Activated T-cell treated with anti-CD3 and anti-CD28 coated beads, Interleukin-2, amount 50 U/mL, for 24 hours (primary cell): ENCODE results near the gene RASA3.
A peak's percentile ranks its signal among the peaks of the same experiment; 100 is the strongest.

Experiments
- DNase-seq: peaks from one replicate; pipeline ENCODE4 v3.0.0-alpha.2; 2020
- H3K27ac Mint-ChIP-seq: 2 replicates; pipeline ENCODE4 v1.8.0; 2020; ENCODE audit warnings: mild to moderate bottlenecking, mixed read lengths
- H3K27me3 Mint-ChIP-seq: 2 replicates; pipeline ENCODE4 v1.8.0; 2020; ENCODE audit warnings: mixed read lengths
- H3K36me3 Mint-ChIP-seq: 2 replicates; pipeline ENCODE4 v1.8.0; 2020; ENCODE audit warnings: low read depth, mixed read lengths
- H3K4me1 Mint-ChIP-seq: 2 replicates; pipeline ENCODE4 v1.8.0; 2020; ENCODE audit warnings: low read depth, mixed read lengths
- H3K4me3 Mint-ChIP-seq: 2 replicates; pipeline ENCODE4 v1.8.0; 2020; ENCODE audit warnings: mild to moderate bottlenecking, moderate library complexity, mixed read lengths
- H3K9me3 Mint-ChIP-seq: 2 replicates; pipeline ENCODE4 v1.8.0; 2020; ENCODE audit warnings: mixed read lengths

RASA3 gene

GRCh38 chr13:114032126-114032799, 100.2 kb downstream of the RASA3 start:
- peaks cover 28% of the 10 kb centered on the region for H3K4me1 Mint-ChIP-seq
- H3K27ac Mint-ChIP-seq = peak overlapping the region; percentile 71
- H3K36me3 Mint-ChIP-seq = peaks cover 45% of the 10 kb centered on the region
- no peaks in the 10 kb centered on the region for H3K27me3 Mint-ChIP-seq
- H3K4me3 Mint-ChIP-seq = no peak overlapping the region
- H3K9me3 Mint-ChIP-seq = no peaks in the 10 kb centered on the region
- no peak for DNase-seq

- no peak overlapping the region for H3K4me3 Mint-ChIP-seq
- H3K27me3 Mint-ChIP-seq = no peaks in the 10 kb centered on the region
- no peak overlapping the region for H3K27ac Mint-ChIP-seq
- H3K36me3 Mint-ChIP-seq = peaks cover 44% of the 10 kb centered on the region
- no peaks in the 10 kb centered on the region for H3K9me3 Mint-ChIP-seq
- peaks cover 24% of the 10 kb centered on the region for H3K4me1 Mint-ChIP-seq
- DNase-seq = no peak
Observed at GRCh38 chr13:114031631-114032030, 100.8 kb downstream of the RASA3 start.

DNA sequence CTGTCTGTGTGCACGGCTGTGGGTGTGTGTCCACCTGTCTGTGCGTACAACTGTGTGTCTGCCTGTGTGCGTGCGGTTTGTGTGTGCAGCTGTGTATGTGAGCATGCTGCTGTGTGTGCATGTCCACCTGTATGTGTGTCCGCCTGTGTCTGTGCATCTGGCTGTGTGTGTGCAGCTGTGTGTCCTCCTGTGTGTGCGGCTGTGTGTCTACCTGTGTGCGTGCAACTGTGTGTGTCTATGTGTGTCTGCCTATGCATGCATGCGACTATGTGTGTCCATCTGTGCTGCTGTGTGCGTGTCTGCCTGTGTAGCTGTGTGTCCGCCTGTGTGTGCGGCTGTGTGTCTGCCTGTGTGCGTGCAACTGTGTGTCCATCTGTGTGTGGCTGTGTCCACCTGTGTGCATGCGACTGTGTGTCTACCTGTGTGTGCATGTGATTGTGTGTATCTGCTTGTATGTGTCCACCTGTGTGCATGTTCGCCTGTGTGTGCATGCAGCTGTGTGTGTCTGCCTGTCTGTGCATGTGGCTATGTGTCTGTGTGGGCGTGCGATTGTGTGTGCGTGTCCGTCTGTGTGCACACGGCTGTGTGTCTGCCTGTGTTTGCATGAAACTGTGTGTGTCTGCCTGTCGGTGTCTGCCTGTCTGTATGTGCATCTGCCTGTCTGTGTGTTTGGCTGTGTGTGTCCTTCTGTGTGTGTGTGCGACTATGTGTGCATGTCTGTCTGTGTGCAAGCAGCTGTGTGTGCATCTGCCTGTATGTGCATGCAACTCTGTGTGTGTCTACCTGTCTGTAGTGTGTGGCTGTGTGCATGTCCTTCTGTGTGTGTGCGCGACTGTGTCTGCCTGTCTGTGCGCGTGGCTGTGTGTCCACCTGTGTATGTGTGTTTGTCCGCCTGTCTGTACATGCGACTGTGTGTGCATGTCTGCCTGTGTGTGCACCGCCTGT, 101.5 kb downstream of the RASA3 start:
- H3K27ac Mint-ChIP-seq = no peak overlapping the region
- no peak for DNase-seq
- no peaks in the 10 kb centered on the region for H3K27me3 Mint-ChIP-seq
- peaks cover 45% of the 10 kb centered on the region for H3K36me3 Mint-ChIP-seq
- peaks cover 24% of the 10 kb centered on the region for H3K4me1 Mint-ChIP-seq
- no peaks in the 10 kb centered on the region for H3K9me3 Mint-ChIP-seq
- no peak overlapping the region for H3K4me3 Mint-ChIP-seq

DNA sequence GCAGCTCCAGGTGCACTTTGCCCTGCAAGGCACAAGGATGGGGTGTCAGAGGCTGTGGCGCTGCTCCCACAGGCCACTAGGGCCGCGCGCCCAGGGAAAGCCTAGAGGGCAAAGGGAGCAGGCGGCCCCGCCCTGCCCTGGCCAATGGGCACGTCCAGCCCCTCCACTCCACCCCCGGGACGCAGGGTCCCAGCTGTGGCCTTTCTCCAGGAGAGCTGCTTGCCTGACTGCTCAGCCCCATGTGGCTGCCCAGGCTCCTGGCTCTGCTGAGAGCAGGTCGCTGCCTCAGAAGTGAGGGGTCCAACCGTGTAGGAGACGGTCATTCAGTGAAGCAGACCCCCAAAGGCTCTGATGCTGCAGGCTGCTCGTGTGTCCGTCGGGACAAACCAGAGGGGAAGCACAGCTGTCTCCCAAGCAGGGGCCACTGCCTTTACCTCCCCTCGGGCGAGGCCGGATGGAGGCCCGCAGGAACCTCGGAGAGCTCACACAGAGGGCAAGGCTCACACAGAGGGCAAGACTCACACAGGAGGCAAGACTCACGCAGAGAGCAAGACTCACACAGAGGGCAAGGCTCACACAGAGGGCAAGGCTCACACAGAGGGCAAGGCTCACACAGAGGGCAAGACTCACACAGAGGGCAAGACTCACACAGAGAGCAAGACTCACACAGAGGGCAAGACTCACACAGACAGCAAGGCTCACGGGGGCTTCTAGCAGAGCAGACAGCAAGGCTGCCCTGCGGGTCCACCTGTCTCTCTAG, 102.4 kb downstream of the RASA3 start:
- DNase-seq = no peak
- Mint-ChIP-seq H3K9me3 (no peaks in the 10 kb centered on the region), H3K36me3 (peaks cover 50% of the 10 kb centered on the region), H3K4me3 (no peak overlapping the region), H3K27me3 (no peaks in the 10 kb centered on the region), H3K4me1 (peaks cover 21% of the 10 kb centered on the region), H3K27ac (peak overlapping the region; percentile 63)

DNA sequence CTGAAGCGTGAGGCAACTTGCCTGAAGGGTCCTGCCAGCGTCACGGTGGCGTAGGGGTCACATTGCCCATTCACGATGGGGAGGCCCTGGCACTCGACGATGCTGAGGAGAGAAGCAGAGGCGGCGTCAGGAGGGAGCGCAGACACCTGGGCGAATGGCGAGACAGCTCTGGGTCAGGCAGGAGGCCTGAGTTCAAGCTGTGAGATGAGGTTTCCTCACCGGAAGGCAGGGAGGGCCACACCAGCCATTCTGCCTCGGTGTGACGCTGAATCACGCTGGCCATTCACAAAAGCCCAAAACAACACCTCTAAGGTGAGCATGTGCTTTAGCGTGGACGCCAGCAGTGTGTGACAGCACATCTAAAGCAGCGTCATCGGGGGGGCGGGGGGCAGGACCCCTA, 104.6 kb downstream of the RASA3 start:
- H3K27ac Mint-ChIP-seq = peak overlapping the region; percentile 68

GRCh38 chr13:114027046-114027715, 105.2 kb downstream of the RASA3 start:
- no peak for DNase-seq
- Mint-ChIP-seq H3K9me3 (no peaks in the 10 kb centered on the region), H3K36me3 (peaks cover 57% of the 10 kb centered on the region), H3K27me3 (no peaks in the 10 kb centered on the region), H3K4me3 (no peak overlapping the region), H3K4me1 (peaks cover 11% of the 10 kb centered on the region), H3K27ac (peak overlapping the region; percentile 54)

More for the DNA sequence above, 104.6 kb downstream of the RASA3 start:
- Mint-ChIP-seq H3K27me3 (no peaks in the 10 kb centered on the region), H3K36me3 (peaks cover 55% of the 10 kb centered on the region), H3K4me3 (no peak overlapping the region), H3K4me1 (peaks cover 13% of the 10 kb centered on the region), H3K9me3 (no peaks in the 10 kb centered on the region)
- DNase-seq = no peak

DNA sequence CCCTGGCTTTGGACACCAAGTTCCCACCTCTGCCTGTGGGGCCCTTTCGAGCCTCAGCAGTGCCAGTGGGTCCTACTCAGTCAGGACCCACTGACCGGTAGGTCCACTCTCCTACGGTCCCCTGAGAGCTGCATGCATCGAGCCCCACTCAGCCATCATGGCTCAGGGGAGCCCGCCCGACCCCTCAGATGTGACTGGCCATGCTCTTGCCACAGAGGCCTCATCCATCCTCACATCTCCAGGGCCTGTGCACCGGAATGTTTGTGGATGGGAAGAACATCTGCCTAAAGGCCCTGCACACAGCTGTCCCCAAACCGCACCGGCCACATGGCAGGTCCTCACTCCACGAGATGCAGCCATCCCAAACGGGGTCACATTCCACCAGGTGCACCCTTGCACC, 105.9 kb downstream of the RASA3 start:
- peak overlapping the region; percentile 54 for H3K27ac Mint-ChIP-seq
- no peak for DNase-seq
- peaks cover 61% of the 10 kb centered on the region for H3K36me3 Mint-ChIP-seq
- no peaks in the 10 kb centered on the region for H3K27me3 Mint-ChIP-seq
- no peak overlapping the region for H3K4me3 Mint-ChIP-seq
- H3K9me3 Mint-ChIP-seq = no peaks in the 10 kb centered on the region
- peaks cover 10% of the 10 kb centered on the region for H3K4me1 Mint-ChIP-seq

GRCh38 chr13:114025714-114026431, 106.5 kb downstream of the RASA3 start:
- DNase-seq = no peak
- no peaks in the 10 kb centered on the region for H3K27me3 Mint-ChIP-seq
- no peak overlapping the region for H3K4me3 Mint-ChIP-seq
- no peaks in the 10 kb centered on the region for H3K9me3 Mint-ChIP-seq
- H3K27ac Mint-ChIP-seq = peak overlapping the region; percentile 82
- peaks cover 4% of the 10 kb centered on the region for H3K4me1 Mint-ChIP-seq
- peaks cover 61% of the 10 kb centered on the region for H3K36me3 Mint-ChIP-seq

GRCh38 chr13:114025405-114025713, 107.1 kb downstream of the RASA3 start:
- Mint-ChIP-seq H3K27ac (peak overlapping the region; percentile 82), H3K27me3 (no peaks in the 10 kb centered on the region), H3K9me3 (no peaks in the 10 kb centered on the region), H3K36me3 (peaks cover 61% of the 10 kb centered on the region), H3K4me1 (no peaks in the 10 kb centered on the region), H3K4me3 (no peak overlapping the region)
- no peak for DNase-seq

DNA sequence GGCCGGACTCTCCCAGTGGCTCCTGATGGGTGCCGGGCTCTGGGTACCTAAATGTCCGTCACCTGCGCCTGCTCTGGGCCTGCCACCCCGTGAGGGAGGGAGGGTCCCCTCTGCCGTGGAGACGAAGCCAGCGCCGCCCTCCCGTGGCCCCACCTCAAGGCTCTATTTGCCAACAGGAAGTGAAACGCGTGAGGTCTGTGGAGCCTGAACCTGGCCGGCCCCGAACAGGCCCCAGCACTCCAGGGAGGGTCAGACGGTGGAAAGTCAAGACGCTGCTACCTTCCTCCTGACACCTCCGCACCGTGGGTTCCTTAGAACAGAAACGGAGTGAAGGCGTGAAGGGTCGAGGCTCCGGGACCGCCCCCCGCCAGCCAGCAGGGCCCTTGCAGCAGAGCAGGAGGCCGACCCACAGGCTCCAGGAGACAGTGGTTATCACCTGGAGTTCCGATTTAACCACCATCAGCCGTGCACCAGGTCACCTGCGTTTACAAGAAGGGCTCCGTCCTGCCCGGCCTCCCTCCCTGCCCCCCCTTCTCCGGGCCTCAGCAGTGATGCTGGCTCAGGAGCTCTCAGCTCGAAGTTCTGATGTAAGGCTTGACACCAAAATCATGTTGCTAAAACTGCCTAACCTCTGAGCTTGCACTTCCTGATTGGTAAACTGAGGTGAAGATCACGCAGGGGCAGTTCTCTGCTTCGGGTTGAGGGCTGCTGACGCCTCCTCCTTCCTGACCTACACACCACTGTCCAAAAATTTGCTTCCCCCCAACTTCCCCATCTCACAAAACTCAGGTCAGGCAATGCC, 107.6 kb downstream of the RASA3 start:
- H3K9me3 Mint-ChIP-seq = no peaks in the 10 kb centered on the region
- H3K4me3 Mint-ChIP-seq = no peak overlapping the region

DNA sequence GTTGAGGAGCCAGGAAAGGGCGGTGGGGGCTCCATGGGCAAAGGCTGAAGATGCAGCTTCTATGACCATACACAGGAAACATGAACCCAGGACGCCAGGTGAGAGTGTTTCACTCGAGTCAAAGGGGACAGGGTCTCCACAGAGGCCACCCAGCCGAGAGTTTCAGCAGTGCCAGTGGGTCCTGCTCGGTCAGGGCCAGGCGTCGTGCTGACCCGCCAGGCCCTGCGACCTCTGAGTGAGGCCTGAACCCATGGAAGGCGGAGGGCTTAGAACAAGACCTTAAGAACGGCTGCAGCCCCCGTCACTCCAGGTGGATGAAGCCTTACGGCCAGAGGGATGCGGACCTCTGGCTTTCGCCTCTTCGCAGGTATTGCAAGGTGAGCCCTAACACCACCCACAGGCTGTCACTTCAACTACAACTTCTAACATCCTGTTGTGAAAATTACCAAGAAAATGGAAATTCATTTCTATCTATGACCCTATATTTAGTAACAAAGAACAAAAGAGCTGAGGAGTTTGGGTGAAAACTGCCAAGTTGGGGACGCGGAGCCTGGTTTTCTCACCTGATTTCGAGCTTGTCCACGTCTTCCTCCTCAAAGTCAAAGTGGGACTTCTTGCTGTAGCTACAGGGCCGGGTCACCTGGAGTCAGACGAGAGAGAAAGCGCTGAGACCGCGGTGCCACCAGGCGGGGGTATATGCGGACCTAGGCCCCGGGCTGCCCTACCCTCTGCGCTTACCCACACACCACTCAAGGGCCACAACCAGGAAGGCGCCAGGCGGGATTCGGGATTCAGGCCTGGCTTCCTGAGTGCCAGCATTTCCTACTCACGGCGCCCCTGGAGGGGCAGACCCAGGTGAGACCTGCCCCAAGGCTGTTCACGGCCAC, 108.5 kb downstream of the RASA3 start:
- H3K27ac Mint-ChIP-seq = peak overlapping the region; percentile 84
- no peaks in the 10 kb centered on the region for H3K27me3 Mint-ChIP-seq
- no peaks in the 10 kb centered on the region for H3K4me1 Mint-ChIP-seq
- no peak overlapping the region for H3K4me3 Mint-ChIP-seq
- no peak for DNase-seq
- H3K36me3 Mint-ChIP-seq = peaks cover 66% of the 10 kb centered on the region
- no peaks in the 10 kb centered on the region for H3K9me3 Mint-ChIP-seq

More for the DNA sequence above, 107.6 kb downstream of the RASA3 start:
- no peak for DNase-seq
- Mint-ChIP-seq H3K27ac (peak overlapping the region; percentile 82), H3K36me3 (peaks cover 64% of the 10 kb centered on the region), H3K27me3 (no peaks in the 10 kb centered on the region), H3K4me1 (no peaks in the 10 kb centered on the region)

GRCh38 chr13:114022876-114023275, 109.5 kb downstream of the RASA3 start:
- Mint-ChIP-seq H3K27me3 (no peaks in the 10 kb centered on the region), H3K4me3 (no peak overlapping the region), H3K9me3 (no peaks in the 10 kb centered on the region), H3K27ac (peak overlapping the region; percentile 53), H3K36me3 (peaks cover 75% of the 10 kb centered on the region), H3K4me1 (no peaks in the 10 kb centered on the region)
- no peak for DNase-seq
